SK-N-SH (cell line): Measurements from ENCODE around the gene ZFP36.

Experiments
- ELF1 ChIP-seq: IDR thresholded peaks from 2 replicates; pipeline ENCODE4 v1.4.0; 2012
- EZH2phosphoT487 ChIP-seq: fragments of 200-600 bp; sonication (generic); IDR thresholded peaks from 2 replicates; pipeline ENCODE4 v1.6.1; 2017; ENCODE audit warnings: low read depth, mixed run types, mild to moderate bottlenecking, antibody characterized with exemption, moderate library complexity, borderline replicate concordance
- FOSL2 ChIP-seq: IDR thresholded peaks from 2 replicates; pipeline ENCODE4 v1.4.0; 2012; ENCODE audit warnings: low read depth, mild to moderate bottlenecking, moderate library complexity, borderline replicate concordance
- GABPA ChIP-seq: IDR thresholded peaks from 2 replicates; pipeline ENCODE4 v1.4.0; 2012; ENCODE audit warnings: low read depth, mild to moderate bottlenecking
- POLR2AphosphoS5 ChIP-seq: IDR thresholded peaks from 2 replicates; pipeline ENCODE4 v1.6.1; 2012; ENCODE audit warnings: low read depth, low read length
- RAD21 ChIP-seq: IDR thresholded peaks from 2 replicates; pipeline ENCODE4 v1.6.1; 2012; ENCODE audit warnings: mild to moderate bottlenecking, low read length
- REST ChIP-seq: IDR thresholded peaks from 2 replicates; pipeline ENCODE4 v1.6.1; 2012; ENCODE audit warnings: mild to moderate bottlenecking, low read depth, low read length, moderate library complexity
- TF ChIP-seq, protein P1 (sequence below): fragments of 200-600 bp; sonication (generic); IDR thresholded peaks from 2 replicates; pipeline ENCODE4 v1.6.1; 2017; ENCODE audit warnings: antibody characterized with exemption, mild to moderate bottlenecking, moderate library complexity

GRCh38 chr19:39399668-39400050, 7.0 kb upstream of the ZFP36 start:
- TF ChIP-seq, protein P1, sequence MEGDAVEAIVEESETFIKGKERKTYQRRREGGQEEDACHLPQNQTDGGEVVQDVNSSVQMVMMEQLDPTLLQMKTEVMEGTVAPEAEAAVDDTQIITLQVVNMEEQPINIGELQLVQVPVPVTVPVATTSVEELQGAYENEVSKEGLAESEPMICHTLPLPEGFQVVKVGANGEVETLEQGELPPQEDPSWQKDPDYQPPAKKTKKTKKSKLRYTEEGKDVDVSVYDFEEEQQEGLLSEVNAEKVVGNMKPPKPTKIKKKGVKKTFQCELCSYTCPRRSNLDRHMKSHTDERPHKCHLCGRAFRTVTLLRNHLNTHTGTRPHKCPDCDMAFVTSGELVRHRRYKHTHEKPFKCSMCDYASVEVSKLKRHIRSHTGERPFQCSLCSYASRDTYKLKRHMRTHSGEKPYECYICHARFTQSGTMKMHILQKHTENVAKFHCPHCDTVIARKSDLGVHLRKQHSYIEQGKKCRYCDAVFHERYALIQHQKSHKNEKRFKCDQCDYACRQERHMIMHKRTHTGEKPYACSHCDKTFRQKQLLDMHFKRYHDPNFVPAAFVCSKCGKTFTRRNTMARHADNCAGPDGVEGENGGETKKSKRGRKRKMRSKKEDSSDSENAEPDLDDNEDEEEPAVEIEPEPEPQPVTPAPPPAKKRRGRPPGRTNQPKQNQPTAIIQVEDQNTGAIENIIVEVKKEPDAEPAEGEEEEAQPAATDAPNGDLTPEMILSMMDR, result no peak
- no peak for TF ChIP-seq POLR2AphosphoS5
- TF ChIP-seq REST, result no peak
- TF ChIP-seq GABPA, result no peak
- no peak for TF ChIP-seq FOSL2
- TF ChIP-seq RAD21, result no peak
- TF ChIP-seq ELF1, result no peak
- no peak for TF ChIP-seq EZH2phosphoT487
